Stimulated activated naive CD8-positive, alpha-beta T cell treated with anti-CD3 and anti-CD28 coated beads, Interleukin-15, Interleukin-2, amounts not matched to agents 100 ng/mL and 50 ng/mL, for 24 hours (primary cell): ENCODE data around the gene NPAT.
"Not testable (repeated sequence)": the region's sequence is repeated elsewhere in the genome, so short reads cannot be mapped to it uniquely, and the experiment has no call there.

Source experiments
- H3K27ac Mint-ChIP-seq: one replicate; pipeline ENCODE4 v1.8.0; 2021; ENCODE audit warnings: mild to moderate bottlenecking, mixed read lengths
- H3K27me3 Mint-ChIP-seq: one replicate; pipeline ENCODE4 v1.8.0; 2021; ENCODE audit warnings: mixed read lengths
- H3K36me3 Mint-ChIP-seq: one replicate; pipeline ENCODE4 v1.8.0; 2021; ENCODE audit warnings: low read depth, mixed read lengths
- H3K4me1 Mint-ChIP-seq: one replicate; pipeline ENCODE4 v1.8.0; 2021; ENCODE audit warnings: low read depth, mixed read lengths
- H3K4me3 Mint-ChIP-seq: one replicate; pipeline ENCODE4 v1.8.0; 2021; ENCODE audit warnings: mild to moderate bottlenecking, mixed read lengths
- H3K9me3 Mint-ChIP-seq: one replicate; pipeline ENCODE4 v1.8.0; 2021; ENCODE audit warnings: mixed read lengths

NPAT gene

GRCh38 chr11:108206171-108206570 is 16.3 kb downstream of the NPAT start:
- no peak overlapping the region for H3K4me3 Mint-ChIP-seq
- peaks cover 17% of the 10 kb centered on the region for H3K9me3 Mint-ChIP-seq
- peaks cover 57% of the 10 kb centered on the region for H3K4me1 Mint-ChIP-seq
- H3K27ac Mint-ChIP-seq: peak overlapping the region; percentile 71
- no peaks in the 10 kb centered on the region for H3K27me3 Mint-ChIP-seq
- H3K36me3 Mint-ChIP-seq: peaks cover 90% of the 10 kb centered on the region

GRCh38 chr11:108204929-108205499 is 17.4 kb downstream of the NPAT start:
- Mint-ChIP-seq H3K36me3 (peaks cover 85% of the 10 kb centered on the region), H3K9me3 (peaks cover 17% of the 10 kb centered on the region), H3K27me3 (no peaks in the 10 kb centered on the region), H3K4me1 (peaks cover 59% of the 10 kb centered on the region), H3K27ac (peak overlapping the region; percentile 56), H3K4me3 (no peak overlapping the region)

- no peak overlapping the region for H3K4me3 Mint-ChIP-seq
- no peaks in the 10 kb centered on the region for H3K27me3 Mint-ChIP-seq
- peaks cover 85% of the 10 kb centered on the region for H3K36me3 Mint-ChIP-seq
- peaks cover 17% of the 10 kb centered on the region for H3K9me3 Mint-ChIP-seq
- H3K27ac Mint-ChIP-seq: no peak overlapping the region
- H3K4me1 Mint-ChIP-seq: peaks cover 59% of the 10 kb centered on the region
Observed at GRCh38 chr11:108204376-108204775, 18.1 kb downstream of the NPAT start.

- no peaks in the 10 kb centered on the region for H3K27me3 Mint-ChIP-seq
- H3K36me3 Mint-ChIP-seq: peaks cover 84% of the 10 kb centered on the region
- H3K27ac Mint-ChIP-seq: no peak overlapping the region
- peaks cover 17% of the 10 kb centered on the region for H3K9me3 Mint-ChIP-seq
- no peak overlapping the region for H3K4me3 Mint-ChIP-seq
- H3K4me1 Mint-ChIP-seq: peaks cover 65% of the 10 kb centered on the region
Observed at GRCh38 chr11:108203075-108203474, 19.4 kb downstream of the NPAT start.

- Mint-ChIP-seq H3K36me3 (peaks cover 81% of the 10 kb centered on the region), H3K4me1 (peaks cover 86% of the 10 kb centered on the region), H3K4me3 (peak overlapping the region; percentile 33), H3K27me3 (no peaks in the 10 kb centered on the region), H3K9me3 (peaks cover 7% of the 10 kb centered on the region), H3K27ac (peak overlapping the region; percentile 91)
Observed at GRCh38 chr11:108199446-108200321, 22.8 kb downstream of the NPAT start.

GRCh38 chr11:108198833-108199232 is 23.6 kb downstream of the NPAT start:
- Mint-ChIP-seq H3K27ac (peak overlapping the region; percentile 76), H3K36me3 (peaks cover 78% of the 10 kb centered on the region), H3K27me3 (no peaks in the 10 kb centered on the region), H3K4me1 (peaks cover 81% of the 10 kb centered on the region), H3K4me3 (no peak overlapping the region), H3K9me3 (peaks cover 3% of the 10 kb centered on the region)

GRCh38 chr11:108197351-108197750 is 25.1 kb downstream of the NPAT start:
- Mint-ChIP-seq H3K4me1 (peaks cover 66% of the 10 kb centered on the region), H3K27ac (peak overlapping the region; percentile 76), H3K4me3 (peak overlapping the region; percentile 10), H3K36me3 (peaks cover 64% of the 10 kb centered on the region), H3K27me3 (no peaks in the 10 kb centered on the region), H3K9me3 (no peaks in the 10 kb centered on the region)

- Mint-ChIP-seq H3K4me1 (peaks cover 62% of the 10 kb centered on the region), H3K27ac (peak overlapping the region; percentile 76), H3K9me3 (no peaks in the 10 kb centered on the region), H3K36me3 (peaks cover 61% of the 10 kb centered on the region), H3K4me3 (peak overlapping the region; percentile 10), H3K27me3 (no peaks in the 10 kb centered on the region)
Observed at GRCh38 chr11:108196901-108197300, 25.5 kb downstream of the NPAT start.

GRCh38 chr11:108193725-108194124 is 28.7 kb downstream of the NPAT start:
- Mint-ChIP-seq H3K27ac (no peak overlapping the region), H3K9me3 (no peaks in the 10 kb centered on the region), H3K4me1 (peaks cover 38% of the 10 kb centered on the region), H3K36me3 (peaks cover 61% of the 10 kb centered on the region), H3K27me3 (no peaks in the 10 kb centered on the region), H3K4me3 (no peak overlapping the region)

GRCh38 chr11:108177570-108177969 is 44.9 kb downstream of the NPAT start:
- H3K9me3 Mint-ChIP-seq: no peaks in the 10 kb centered on the region
- H3K4me1 Mint-ChIP-seq: no peaks in the 10 kb centered on the region
- no peaks in the 10 kb centered on the region for H3K27me3 Mint-ChIP-seq
- peaks cover 72% of the 10 kb centered on the region for H3K36me3 Mint-ChIP-seq
- no peak overlapping the region for H3K27ac Mint-ChIP-seq
- H3K4me3 Mint-ChIP-seq: no peak overlapping the region

GRCh38 chr11:108170184-108170583 is 52.3 kb downstream of the NPAT start:
- peak overlapping the region; percentile 77 for H3K27ac Mint-ChIP-seq
- peaks cover 41% of the 10 kb centered on the region for H3K4me1 Mint-ChIP-seq
- no peaks in the 10 kb centered on the region for H3K27me3 Mint-ChIP-seq
- no peaks in the 10 kb centered on the region for H3K9me3 Mint-ChIP-seq
- H3K4me3 Mint-ChIP-seq: no peak overlapping the region
- H3K36me3 Mint-ChIP-seq: peaks cover 74% of the 10 kb centered on the region

- no peak overlapping the region for H3K4me3 Mint-ChIP-seq
- peaks cover 41% of the 10 kb centered on the region for H3K4me1 Mint-ChIP-seq
- H3K27me3 Mint-ChIP-seq: no peaks in the 10 kb centered on the region
- H3K36me3 Mint-ChIP-seq: peaks cover 57% of the 10 kb centered on the region
- H3K9me3 Mint-ChIP-seq: no peaks in the 10 kb centered on the region
- H3K27ac Mint-ChIP-seq: peak overlapping the region; percentile 54
Observed at GRCh38 chr11:108167624-108168023, 54.8 kb downstream of the NPAT start.

GRCh38 chr11:108162878-108163277 is 59.6 kb downstream of the NPAT start:
- H3K4me3 Mint-ChIP-seq, H3K27me3 Mint-ChIP-seq, H3K9me3 Mint-ChIP-seq, H3K27ac Mint-ChIP-seq: not testable (repeated sequence)
- Mint-ChIP-seq H3K36me3 (peaks cover 54% of the 10 kb centered on the region), H3K4me1 (peaks cover 20% of the 10 kb centered on the region)

GRCh38 chr11:108160970-108161566 is 61.4 kb downstream of the NPAT start:
- Mint-ChIP-seq H3K27ac (peak overlapping the region; percentile 74), H3K27me3 (no peaks in the 10 kb centered on the region), H3K4me1 (peaks cover 16% of the 10 kb centered on the region), H3K36me3 (peaks cover 51% of the 10 kb centered on the region), H3K9me3 (no peaks in the 10 kb centered on the region), H3K4me3 (no peak overlapping the region)

- H3K9me3 Mint-ChIP-seq: no peaks in the 10 kb centered on the region
- no peak overlapping the region for H3K27ac Mint-ChIP-seq
- H3K27me3 Mint-ChIP-seq: no peaks in the 10 kb centered on the region
- H3K36me3 Mint-ChIP-seq: peaks cover 68% of the 10 kb centered on the region
- H3K4me3 Mint-ChIP-seq: no peak overlapping the region
- no peaks in the 10 kb centered on the region for H3K4me1 Mint-ChIP-seq
Observed at GRCh38 chr11:108154591-108154990, 67.8 kb downstream of the NPAT start.
